Measurements from ENCODE around the gene NXPH1.

DNA sequence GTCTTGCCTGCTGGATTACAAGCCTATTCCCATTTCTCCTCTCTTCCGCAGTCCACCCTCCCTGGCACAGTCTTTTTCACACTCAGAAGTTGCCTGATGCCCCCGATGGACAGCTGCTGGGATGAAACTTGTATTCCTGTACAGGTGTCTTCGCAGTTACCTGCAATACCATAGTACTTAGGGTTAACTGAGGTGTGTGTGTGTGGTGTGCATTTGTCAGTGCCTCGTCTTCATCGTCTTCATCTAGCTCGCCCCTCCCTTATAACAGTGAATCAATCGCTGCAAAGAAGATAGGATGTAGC is 11.0 kb downstream of the NXPH1 start:
- TF ChIP-seq, protein P1, sequence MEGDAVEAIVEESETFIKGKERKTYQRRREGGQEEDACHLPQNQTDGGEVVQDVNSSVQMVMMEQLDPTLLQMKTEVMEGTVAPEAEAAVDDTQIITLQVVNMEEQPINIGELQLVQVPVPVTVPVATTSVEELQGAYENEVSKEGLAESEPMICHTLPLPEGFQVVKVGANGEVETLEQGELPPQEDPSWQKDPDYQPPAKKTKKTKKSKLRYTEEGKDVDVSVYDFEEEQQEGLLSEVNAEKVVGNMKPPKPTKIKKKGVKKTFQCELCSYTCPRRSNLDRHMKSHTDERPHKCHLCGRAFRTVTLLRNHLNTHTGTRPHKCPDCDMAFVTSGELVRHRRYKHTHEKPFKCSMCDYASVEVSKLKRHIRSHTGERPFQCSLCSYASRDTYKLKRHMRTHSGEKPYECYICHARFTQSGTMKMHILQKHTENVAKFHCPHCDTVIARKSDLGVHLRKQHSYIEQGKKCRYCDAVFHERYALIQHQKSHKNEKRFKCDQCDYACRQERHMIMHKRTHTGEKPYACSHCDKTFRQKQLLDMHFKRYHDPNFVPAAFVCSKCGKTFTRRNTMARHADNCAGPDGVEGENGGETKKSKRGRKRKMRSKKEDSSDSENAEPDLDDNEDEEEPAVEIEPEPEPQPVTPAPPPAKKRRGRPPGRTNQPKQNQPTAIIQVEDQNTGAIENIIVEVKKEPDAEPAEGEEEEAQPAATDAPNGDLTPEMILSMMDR (IDR thresholded peaks at IDR 0.05), result no peak
- no peak for TF ChIP-seq POLR2A (IDR thresholded peaks at IDR 0.05)
